ENCODE data around the gene PTPN4. TPM values are rescaled to one million over a fixed set of nuclear protein-coding genes. Genes with fewer than 3 reads are reported as not detected.

PTPN4 gene
- polyA plus RNA-seq, 3 donors = 5.5 to 6.7 (median 5.7) TPM

- Histone ChIP-seq H3K27me3 (ENCODE audit: control insufficient read depth in 2 of 2, insufficient read depth in 2 of 2, low read length in 2 of 2) (no peaks in the 10 kb centered on the region), H3K27ac (ENCODE audit: low read depth in 1 of 2, low read length in 2 of 2) (no peak overlapping the region), H3K4me3 (replicated peaks in 1 of 3; ENCODE audit: low read depth in 2 of 3, low read length in 3 of 3) (no peak overlapping the region), H2AFZ (ENCODE audit: insufficient read depth, low read depth, low read length, poor library complexity, severe bottlenecking) (no peak overlapping the region), H3K4me1 (ENCODE audit: control insufficient read depth in 1 of 2, insufficient read depth in 2 of 2, low read length in 2 of 2) (no peaks in the 10 kb centered on the region), H3K9me3 (replicated peaks in 1 of 2; ENCODE audit: control insufficient read depth in 1 of 2, insufficient read depth in 1 of 2, low read length in 2 of 2) (peaks cover 0 to 2% of the 10 kb centered on the region in 2 donors), H3K36me3 (replicated peaks in 1 of 2; ENCODE audit: control insufficient read depth in 1 of 2, insufficient read depth in 2 of 2, low read length in 2 of 2) (peaks cover 11 to 39% of the 10 kb centered on the region in 2 donors), H3K4me2 (replicated peaks; ENCODE audit: extremely low read depth, low read length, poor library complexity, severe bottlenecking) (no peak overlapping the region), H3K9ac (ENCODE audit: insufficient read depth, low read length, poor library complexity, severe bottlenecking) (no peak overlapping the region), H3K79me2 (ENCODE audit: insufficient read depth, low read length) (no peaks in the 10 kb centered on the region), H4K20me1 (ENCODE audit: insufficient read depth, low read length) (no peaks in the 10 kb centered on the region)
- TF ChIP-seq CTCF (IDR thresholded peaks at IDR 0.05) = no peak
- H3K4me1 Mint-ChIP-seq = no peaks in the 10 kb centered on the region
- H3K36me3 Mint-ChIP-seq = peaks cover 34 to 39% of the 10 kb centered on the region in 2 donors
- intact Hi-C loops (cut with micrococcal nuclease) = no loop called here
- no peaks in the 10 kb centered on the region for H3K27me3 Mint-ChIP-seq (ENCODE audit: low read depth in 3 of 3)
- no peaks in the 10 kb centered on the region for H3K9me3 Mint-ChIP-seq
- no peak overlapping the region for H3K4me3 Mint-ChIP-seq
- H3K27ac Mint-ChIP-seq = no peak overlapping the region
- DNase-seq = no peak
- no CpG with 5 or more reads among the region's 2 CpGs for WGBS (ENCODE audit: insufficient coverage)
Measured at GRCh38 chr2:119960821-119961220, 201.1 kb downstream of the PTPN4 start.

- Histone ChIP-seq H3K36me3 (replicated peaks in 1 of 2; ENCODE audit: control insufficient read depth in 1 of 2, insufficient read depth in 2 of 2, low read length in 2 of 2) (no peaks in the 10 kb centered on the region), H3K79me2 (ENCODE audit: insufficient read depth, low read length) (no peaks in the 10 kb centered on the region), H3K4me1 (ENCODE audit: control insufficient read depth in 1 of 2, insufficient read depth in 2 of 2, low read length in 2 of 2) (no peaks in the 10 kb centered on the region), H3K27ac (ENCODE audit: low read depth in 1 of 2, low read length in 2 of 2) (no peak overlapping the region), H4K20me1 (ENCODE audit: insufficient read depth, low read length) (no peaks in the 10 kb centered on the region), H3K4me2 (replicated peaks; ENCODE audit: extremely low read depth, low read length, poor library complexity, severe bottlenecking) (no peak overlapping the region), H3K27me3 (ENCODE audit: control insufficient read depth in 2 of 2, insufficient read depth in 2 of 2, low read length in 2 of 2) (no peaks in the 10 kb centered on the region), H2AFZ (ENCODE audit: insufficient read depth, low read depth, low read length, poor library complexity, severe bottlenecking) (no peak overlapping the region), H3K4me3 (replicated peaks in 1 of 3; ENCODE audit: low read depth in 2 of 3, low read length in 3 of 3) (no peak overlapping the region), H3K9me3 (replicated peaks in 1 of 2; ENCODE audit: control insufficient read depth in 1 of 2, insufficient read depth in 1 of 2, low read length in 2 of 2) (no peaks in the 10 kb centered on the region), H3K9ac (ENCODE audit: insufficient read depth, low read length, poor library complexity, severe bottlenecking) (no peak overlapping the region)
- Mint-ChIP-seq H3K4me1 (no peaks in the 10 kb centered on the region), H3K9me3 (peaks cover 0 to 4% (median 0%) of the 10 kb centered on the region in 7 donors), H3K27ac (no peak overlapping the region), H3K4me3 (no peak overlapping the region), H3K27me3 (ENCODE audit: low read depth in 3 of 3) (peaks cover 0 to 3% (median 0%) of the 10 kb centered on the region in 3 donors), H3K36me3 (peaks cover 6 to 7% of the 10 kb centered on the region in 2 donors)
- no peak for TF ChIP-seq CTCF (IDR thresholded peaks at IDR 0.05)
- no peak for DNase-seq
- intact Hi-C loops (cut with micrococcal nuclease) = no loop called here
Measured at GRCh38 chr2:119981896-119982295, 222.2 kb downstream of the PTPN4 start.

Data from CD14-positive monocyte (primary cell).